GM19043 (cell line): Measurements from ENCODE around the gene NME3.

ENCODE experiments used
- ATAC-seq: cut with Tn5 transposase; IDR thresholded peaks from one replicate; pipeline ENCODE4 v1.9.1; 2021; ENCODE audit warnings: low read depth; ENCODE audit not compliant: unreplicated experiment

The NME3 gene

GRCh38 chr16:1781758-1782407 is 10.5 kb upstream of the NME3 start:
- no peak for ATAC-seq

GRCh38 chr16:1781254-1781653 is 9.9 kb upstream of the NME3 start:
- ATAC-seq = no peak

- ATAC-seq = no peak
These were observed 9.3 kb upstream of the NME3 start for GRCh38 chr16:1780677-1781072.

- no peak for ATAC-seq
These were observed 8.7 kb upstream of the NME3 start for GRCh38 chr16:1779741-1780676.

GRCh38 chr16:1779234-1779701 is 7.9 kb upstream of the NME3 start:
- ATAC-seq = no peak

- ATAC-seq = no peak
These were observed 7.1 kb upstream of the NME3 start for GRCh38 chr16:1778200-1779179.

- no peak for ATAC-seq
These were observed 6.2 kb upstream of the NME3 start for GRCh38 chr16:1777375-1778199.

GRCh38 chr16:1776991-1777374 is 5.6 kb upstream of the NME3 start:
- ATAC-seq = no peak

- no peak for ATAC-seq
These were observed 5.3 kb upstream of the NME3 start for GRCh38 chr16:1776672-1776955.

GRCh38 chr16:1775846-1776671 is 4.7 kb upstream of the NME3 start:
- no peak for ATAC-seq

- no peak for ATAC-seq
These were observed 3.9 kb upstream of the NME3 start for GRCh38 chr16:1775006-1775845.

- ATAC-seq = no peak
These were observed 3.1 kb upstream of the NME3 start for GRCh38 chr16:1774448-1774780.

GRCh38 chr16:1773703-1774447 is 2.5 kb upstream of the NME3 start:
- ATAC-seq = no peak

GRCh38 chr16:1772908-1773702 is 1.8 kb upstream of the NME3 start, which contains the start of gene MRPS34:
TSS of gene MRPS34 (minus strand) at chr16:1773134. CDS start at chr16:1773119, 15 bp downstream.
- ATAC-seq = no peak

GRCh38 chr16:1772362-1772907 is 1.1 kb upstream of the NME3 start, which contains the start of gene EME2:
TSS of gene EME2 (plus strand) at chr16:1772810. CDS start at chr16:1773228, 418 bp downstream.
- ATAC-seq = no peak

- no peak for ATAC-seq
These were observed 570 bp upstream of the NME3 start for GRCh38 chr16:1771864-1772361.
